ENCODE measurements around the gene DPYSL3.

The DPYSL3 gene

GRCh38 chr5:147346006-147346561 lies 163.8 kb downstream of the DPYSL3 start:
- no peak for DNase-seq (ENCODE audit: low read depth, low spot score)
- no peaks in the 10 kb centered on the region for H3K9me3 ChIP-seq (ENCODE audit: control insufficient read depth, insufficient read depth, low read length)

DNA sequence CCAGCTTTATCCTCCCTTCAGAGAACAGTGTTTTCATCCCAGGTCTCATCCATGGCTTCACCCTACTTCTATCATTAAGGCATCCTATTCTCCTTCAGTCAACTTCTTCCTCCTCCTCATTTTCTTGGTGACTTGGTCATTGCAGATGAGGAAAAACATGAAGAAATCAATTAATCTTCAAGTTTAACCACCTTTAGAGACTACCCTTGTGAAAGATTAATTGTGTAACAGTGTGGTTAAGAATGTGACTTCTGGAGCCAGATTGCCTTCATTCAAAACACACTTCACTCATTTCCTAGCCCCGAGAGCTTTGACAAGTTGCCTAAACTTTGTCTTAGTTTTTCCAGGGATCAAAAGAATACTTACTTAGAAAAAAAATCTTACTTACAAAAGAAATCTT lies 165.0 kb downstream of the DPYSL3 start:
- Histone ChIP-seq H3K27ac (ENCODE audit: low read length) (no peak overlapping the region), H3K4me1 (ENCODE audit: control insufficient read depth, insufficient read depth, low read length) (no peaks in the 10 kb centered on the region), H3K36me3 (ENCODE audit: control insufficient read depth, insufficient read depth, low read length) (no peaks in the 10 kb centered on the region), H3K9me3 (ENCODE audit: control insufficient read depth, insufficient read depth, low read length) (no peaks in the 10 kb centered on the region), H3K27me3 (ENCODE audit: control insufficient read depth, insufficient read depth, low read length) (no peaks in the 10 kb centered on the region), H3K4me3 (ENCODE audit: low read length) (no peak overlapping the region)
- DNase-seq (ENCODE audit: low read depth, low spot score) = no peak
- no CpG with 5 or more reads among the region's 1 CpG for WGBS (ENCODE audit: insufficient coverage, insufficient read length)

More at GRCh38 chr5:147346006-147346561, 163.8 kb downstream of the DPYSL3 start:
- Histone ChIP-seq H3K4me1 (ENCODE audit: control insufficient read depth, insufficient read depth, low read length) (no peaks in the 10 kb centered on the region), H3K27ac (ENCODE audit: low read length) (no peak overlapping the region), H3K36me3 (ENCODE audit: control insufficient read depth, insufficient read depth, low read length) (no peaks in the 10 kb centered on the region), H3K27me3 (ENCODE audit: control insufficient read depth, insufficient read depth, low read length) (no peaks in the 10 kb centered on the region), H3K4me3 (ENCODE audit: low read length) (no peak overlapping the region)
- WGBS (ENCODE audit: insufficient coverage, insufficient read length) = no CpG with 5 or more reads among the region's 5 CpGs

GRCh38 chr5:147341345-147341744 lies 168.5 kb downstream of the DPYSL3 start:
- Histone ChIP-seq H3K4me3 (ENCODE audit: low read length) (no peak overlapping the region), H3K27ac (ENCODE audit: low read length) (no peak overlapping the region), H3K27me3 (ENCODE audit: control insufficient read depth, insufficient read depth, low read length) (no peaks in the 10 kb centered on the region), H3K9me3 (ENCODE audit: control insufficient read depth, insufficient read depth, low read length) (no peaks in the 10 kb centered on the region), H3K36me3 (ENCODE audit: control insufficient read depth, insufficient read depth, low read length) (no peaks in the 10 kb centered on the region), H3K4me1 (ENCODE audit: control insufficient read depth, insufficient read depth, low read length) (peaks cover 2% of the 10 kb centered on the region; the same call in 1 of the 2 replicates)
- no peak for DNase-seq (ENCODE audit: low read depth, low spot score)

DNA sequence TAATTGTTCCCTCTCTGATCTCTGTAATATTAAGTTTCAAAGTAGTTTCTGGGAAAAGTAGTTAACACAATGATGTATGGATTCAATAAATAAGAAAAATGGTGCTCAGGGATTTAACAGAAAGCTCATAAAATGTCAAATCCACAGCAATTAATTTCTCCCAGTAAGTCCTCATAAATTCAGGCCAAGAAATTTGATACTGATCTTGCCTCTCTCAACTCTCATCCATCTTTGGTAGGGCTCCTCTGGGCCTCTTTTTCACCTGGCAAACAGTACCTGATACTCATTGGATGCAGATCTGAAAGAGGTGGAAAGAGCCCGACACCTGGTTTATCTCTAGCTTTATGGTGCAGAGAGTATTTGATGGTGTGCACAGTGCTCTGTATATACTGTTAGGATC lies 168.9 kb downstream of the DPYSL3 start:
- H3K4me3 ChIP-seq (ENCODE audit: low read length) = no peak overlapping the region
- H3K36me3 ChIP-seq (ENCODE audit: control insufficient read depth, insufficient read depth, low read length) = no peaks in the 10 kb centered on the region
- WGBS (ENCODE audit: insufficient coverage, insufficient read length) = no CpG with 5 or more reads among the region's 1 CpG
- no peak overlapping the region for H3K27ac ChIP-seq (ENCODE audit: low read length)
- H3K9me3 ChIP-seq (ENCODE audit: control insufficient read depth, insufficient read depth, low read length) = no peaks in the 10 kb centered on the region
- H3K4me1 ChIP-seq (ENCODE audit: control insufficient read depth, insufficient read depth, low read length) = peaks cover 2% of the 10 kb centered on the region; the same call in 1 of the 2 replicates
- H3K27me3 ChIP-seq (ENCODE audit: control insufficient read depth, insufficient read depth, low read length) = no peaks in the 10 kb centered on the region
- DNase-seq (ENCODE audit: low read depth, low spot score) = no peak

Measured in iPS DF 6.9 (cell line).